ENCODE results near the gene MAPK8IP3.

MAPK8IP3 gene

GRCh38 chr16:1772908-1773702 is 67.1 kb downstream of the MAPK8IP3 start, which contains the start of gene MRPS34:
Gene MRPS34 (minus strand): TSS chr16:1773134. CDS start chr16:1773119, 15 bp downstream.
- in situ Hi-C loops (cut with MboI; ENCODE audit: low sequenced_read_pairs): no loop called here

GRCh38 chr16:1773703-1774447 is 67.9 kb downstream of the MAPK8IP3 start:
- in situ Hi-C loops (cut with MboI; ENCODE audit: low sequenced_read_pairs): no loop called here

GRCh38 chr16:1774448-1774780 is 68.4 kb downstream of the MAPK8IP3 start:
- in situ Hi-C loops (cut with MboI; ENCODE audit: low sequenced_read_pairs): no loop called here

GRCh38 chr16:1775006-1775845 is 69.2 kb downstream of the MAPK8IP3 start:
- in situ Hi-C loops (cut with MboI; ENCODE audit: low sequenced_read_pairs): no loop called here

GRCh38 chr16:1775846-1776671 is 70.1 kb downstream of the MAPK8IP3 start:
- in situ Hi-C loops (cut with MboI; ENCODE audit: low sequenced_read_pairs): no loop called here

- in situ Hi-C loops (cut with MboI; ENCODE audit: low sequenced_read_pairs): no loop called here
Measured at GRCh38 chr16:1776672-1776955, 70.6 kb downstream of the MAPK8IP3 start.

- in situ Hi-C loops (cut with MboI; ENCODE audit: low sequenced_read_pairs): no loop called here
Measured at GRCh38 chr16:1776991-1777374, 71.0 kb downstream of the MAPK8IP3 start.

- in situ Hi-C loops (cut with MboI; ENCODE audit: low sequenced_read_pairs): no loop called here
Measured at GRCh38 chr16:1777375-1778199, 71.6 kb downstream of the MAPK8IP3 start.

- in situ Hi-C loops (cut with MboI; ENCODE audit: low sequenced_read_pairs): no loop called here
Measured at GRCh38 chr16:1778200-1779179, 72.5 kb downstream of the MAPK8IP3 start.

GRCh38 chr16:1779234-1779701 is 73.3 kb downstream of the MAPK8IP3 start:
- in situ Hi-C loops (cut with MboI; ENCODE audit: low sequenced_read_pairs): no loop called here

- in situ Hi-C loops (cut with MboI; ENCODE audit: low sequenced_read_pairs): no loop called here
Measured at GRCh38 chr16:1779741-1780676, 74.0 kb downstream of the MAPK8IP3 start.

GRCh38 chr16:1780677-1781072 is 74.7 kb downstream of the MAPK8IP3 start:
- in situ Hi-C loops (cut with MboI; ENCODE audit: low sequenced_read_pairs): no loop called here

GRCh38 chr16:1781254-1781653 is 75.3 kb downstream of the MAPK8IP3 start:
- in situ Hi-C loops (cut with MboI; ENCODE audit: low sequenced_read_pairs): no loop called here

- in situ Hi-C loops (cut with MboI; ENCODE audit: low sequenced_read_pairs): no loop called here
Measured at GRCh38 chr16:1781758-1782407, 75.9 kb downstream of the MAPK8IP3 start.

GRCh38 chr16:1782408-1783264 is 76.6 kb downstream of the MAPK8IP3 start, which contains the start of the genes NUBP2 and SPSB3:
Gene NUBP2 (plus strand): TSS chr16:1782960. CDS start chr16:1783021, 61 bp downstream.
Gene SPSB3 (minus strand): TSS chr16:1782571. CDS start chr16:1781483, 1,088 bp downstream.
- in situ Hi-C loops (cut with MboI; ENCODE audit: low sequenced_read_pairs): no loop called here

Measured in hTERT RPE-1 (cell line).